HG03175 (cell line): Measurements from ENCODE around the gene DIP2C.
A peak's percentile ranks its signal among the peaks of the same experiment; 100 is the strongest.
"Not testable (repeated sequence)": the region's sequence is repeated elsewhere in the genome, so short reads cannot be mapped to it uniquely, and the experiment has no call there.

Experiments used
- ATAC-seq: cut with Tn5 transposase; IDR thresholded peaks from one replicate; pipeline ENCODE4 v1.9.1; 2021; ENCODE audit warnings: mild to moderate bottlenecking, moderate library complexity; ENCODE audit not compliant: unreplicated experiment

Gene DIP2C

DNA sequence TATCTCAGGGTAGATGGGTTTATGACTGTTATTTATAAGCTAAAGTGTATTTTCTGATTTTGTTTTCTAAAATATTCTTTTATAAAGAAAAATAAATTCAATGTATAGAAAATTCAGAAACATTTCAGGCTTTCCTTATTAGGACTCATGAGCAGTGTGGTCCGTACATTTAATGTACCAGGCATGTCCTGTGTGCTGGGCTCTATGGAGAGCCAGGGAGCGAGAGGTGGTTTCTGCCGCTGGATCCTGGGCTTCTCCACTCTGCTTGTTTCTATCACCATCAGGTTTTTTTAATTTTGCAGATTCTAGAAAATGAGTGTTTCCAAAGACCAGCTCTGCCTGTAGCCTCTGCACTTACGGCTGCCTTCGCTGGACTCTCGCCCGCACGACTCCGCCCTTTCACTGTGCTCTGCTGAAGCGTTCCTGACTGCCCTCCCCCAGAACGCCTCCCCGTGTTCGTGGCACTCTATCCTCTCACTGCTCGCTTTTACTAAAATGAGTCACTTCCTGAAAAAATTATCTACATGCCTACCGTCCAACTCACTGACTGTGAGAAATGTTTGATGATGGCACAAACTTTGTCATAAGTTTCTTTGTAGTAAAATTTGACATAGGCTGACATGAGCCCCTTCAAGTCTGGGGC is 365.7 kb downstream of the DIP2C start:
- peak; percentile 99 for ATAC-seq

GRCh38 chr10:323046-323445 is 366.4 kb downstream of the DIP2C start:
- ATAC-seq: not testable (repeated sequence)

- no peak for ATAC-seq
Measured at GRCh38 chr10:320771-321170, 368.7 kb downstream of the DIP2C start.

DNA sequence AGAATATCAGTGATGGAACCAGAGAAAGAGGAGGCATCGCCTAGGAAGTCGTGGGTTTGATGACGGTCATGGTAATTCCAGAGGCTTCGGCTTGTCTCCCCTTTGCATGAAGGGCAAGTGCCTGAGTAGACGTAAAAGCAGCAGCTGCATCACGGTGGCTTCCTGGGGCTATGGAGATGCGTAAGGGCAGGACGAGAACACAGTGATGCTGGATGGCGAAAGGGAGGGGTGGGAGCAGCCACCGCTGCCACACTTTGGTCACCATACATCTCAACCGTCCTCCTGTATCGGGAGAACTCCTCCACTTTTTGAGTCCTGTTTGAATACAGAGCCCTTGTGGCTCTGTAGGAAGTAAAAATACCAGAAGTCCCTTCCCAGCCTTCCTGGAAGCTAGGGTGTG is 371.5 kb downstream of the DIP2C start:
- ATAC-seq: no peak

- ATAC-seq: peak; percentile 98
Measured at GRCh38 chr10:317271-317769, 372.1 kb downstream of the DIP2C start.

GRCh38 chr10:316390-316789 is 373.1 kb downstream of the DIP2C start:
- no peak for ATAC-seq

DNA sequence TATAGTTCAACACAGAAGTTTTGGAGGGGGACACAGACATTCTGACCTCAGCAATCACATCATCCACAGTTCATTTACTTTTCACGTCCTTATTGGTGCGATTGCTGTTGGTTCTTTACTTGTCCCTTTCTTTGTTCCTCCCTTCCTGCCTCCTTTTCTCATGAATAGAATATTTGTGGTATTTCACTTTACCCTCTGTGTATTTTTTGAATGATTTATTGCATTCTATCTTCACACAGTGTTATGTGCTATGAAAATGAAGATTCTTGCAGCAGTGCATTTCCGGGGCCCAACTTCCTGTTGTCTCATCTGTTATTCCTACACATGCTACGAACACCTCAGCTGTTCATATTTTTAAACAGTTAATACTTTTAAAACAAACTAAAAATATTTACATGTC is 374.6 kb downstream of the DIP2C start:
- ATAC-seq: no peak

DNA sequence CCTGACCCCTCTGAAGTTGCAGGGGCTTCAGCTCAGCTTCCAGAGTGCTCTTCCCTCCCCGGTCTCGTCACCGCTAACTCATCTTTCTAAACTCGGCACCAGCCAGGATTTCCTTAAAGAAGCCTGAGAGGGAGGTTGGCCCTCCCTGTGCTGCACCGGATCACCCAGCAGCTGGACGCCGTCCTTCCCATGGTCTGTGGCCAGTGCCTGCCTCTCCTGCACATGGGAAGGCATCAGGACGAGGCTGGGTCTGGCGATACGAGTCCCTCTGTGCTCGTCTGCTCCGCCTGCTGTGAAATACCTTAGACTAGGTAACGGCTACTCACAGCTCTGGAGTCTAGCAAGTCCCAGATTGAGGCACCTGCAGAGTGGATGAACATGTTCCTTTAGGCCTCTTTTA is 375.1 kb downstream of the DIP2C start:
- no peak for ATAC-seq

DNA sequence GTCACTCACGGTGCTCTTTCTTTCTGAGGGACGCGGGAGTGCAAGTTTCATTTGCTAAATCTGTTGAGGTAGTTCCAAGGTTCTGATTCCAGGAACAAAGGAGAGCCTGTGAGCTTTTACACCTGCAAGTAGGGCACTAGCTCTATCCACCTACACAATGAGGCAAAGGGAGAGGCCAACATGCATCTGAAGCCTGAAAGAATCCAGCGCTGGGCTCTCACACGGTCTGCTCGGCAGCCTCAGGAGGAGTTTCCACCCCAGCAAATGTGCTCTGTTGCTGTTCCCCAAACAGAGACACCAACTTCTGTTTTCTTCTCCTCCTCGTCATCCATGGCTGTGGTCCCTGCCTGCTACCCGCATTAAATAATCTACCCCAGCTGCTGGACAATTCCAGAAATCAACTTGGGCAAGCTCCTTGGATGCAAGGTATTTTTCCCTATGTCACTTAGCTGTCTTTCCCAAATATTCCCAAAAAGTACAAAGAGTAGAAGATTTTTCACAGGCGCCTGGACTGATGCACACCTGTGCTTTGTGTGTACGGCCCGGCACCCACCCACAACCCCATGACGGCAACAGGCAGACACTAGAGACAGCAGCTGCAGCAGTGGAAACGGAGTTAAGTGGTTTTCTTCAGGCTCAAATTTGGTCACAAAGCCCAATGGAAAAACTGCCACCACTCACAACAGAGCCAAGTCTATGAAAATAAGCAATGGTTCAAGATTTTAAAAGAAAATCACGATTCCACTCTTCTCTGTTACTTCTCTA is 377.4 kb downstream of the DIP2C start:
- no peak for ATAC-seq

- no peak for ATAC-seq
Measured at GRCh38 chr10:310976-311639, 378.4 kb downstream of the DIP2C start.

GRCh38 chr10:310371-310770 is 379.1 kb downstream of the DIP2C start:
- ATAC-seq: no peak

- ATAC-seq: no peak
Measured at GRCh38 chr10:308572-309085, 380.8 kb downstream of the DIP2C start.

DNA sequence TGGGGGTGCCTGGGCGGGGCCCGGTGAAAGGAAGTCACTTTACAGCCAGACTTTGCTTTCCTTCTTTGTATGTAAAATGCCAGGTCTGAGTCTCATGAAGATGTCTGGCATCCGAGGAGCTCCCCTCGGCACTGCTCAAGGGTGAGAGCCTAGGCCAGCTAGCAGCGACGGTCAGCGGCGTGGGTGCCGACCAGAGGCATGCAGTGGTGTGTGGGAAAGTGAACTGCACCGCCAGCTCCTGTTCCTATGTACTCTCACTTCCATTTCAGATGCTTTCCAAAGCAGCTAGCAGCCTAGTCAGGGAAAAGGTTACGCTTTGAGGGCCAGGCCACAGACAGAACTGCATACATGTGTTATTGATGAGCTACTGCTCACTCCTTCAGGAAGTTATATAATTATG is 381.4 kb downstream of the DIP2C start:
- no peak for ATAC-seq

DNA sequence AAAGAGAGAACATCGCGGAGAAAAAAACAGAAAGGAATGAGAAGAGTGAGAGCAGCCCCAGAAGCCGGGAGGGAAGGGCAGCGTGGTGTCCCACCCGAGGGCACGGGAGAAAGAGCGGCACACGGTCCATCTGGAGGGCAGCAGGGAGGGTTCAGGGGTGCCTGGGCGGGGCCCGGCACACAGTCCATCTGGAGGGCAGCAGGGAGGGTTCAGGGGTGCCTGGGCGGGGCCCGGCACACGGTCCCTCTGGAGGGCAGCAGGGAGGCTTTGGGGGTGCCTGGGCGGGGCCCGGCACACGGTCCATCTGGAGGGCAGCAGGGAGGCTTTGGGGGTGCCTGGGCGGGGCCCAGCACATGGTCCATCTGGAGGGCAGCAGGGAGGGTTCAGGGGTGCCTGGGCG is 381.8 kb downstream of the DIP2C start:
- ATAC-seq: no peak

DNA sequence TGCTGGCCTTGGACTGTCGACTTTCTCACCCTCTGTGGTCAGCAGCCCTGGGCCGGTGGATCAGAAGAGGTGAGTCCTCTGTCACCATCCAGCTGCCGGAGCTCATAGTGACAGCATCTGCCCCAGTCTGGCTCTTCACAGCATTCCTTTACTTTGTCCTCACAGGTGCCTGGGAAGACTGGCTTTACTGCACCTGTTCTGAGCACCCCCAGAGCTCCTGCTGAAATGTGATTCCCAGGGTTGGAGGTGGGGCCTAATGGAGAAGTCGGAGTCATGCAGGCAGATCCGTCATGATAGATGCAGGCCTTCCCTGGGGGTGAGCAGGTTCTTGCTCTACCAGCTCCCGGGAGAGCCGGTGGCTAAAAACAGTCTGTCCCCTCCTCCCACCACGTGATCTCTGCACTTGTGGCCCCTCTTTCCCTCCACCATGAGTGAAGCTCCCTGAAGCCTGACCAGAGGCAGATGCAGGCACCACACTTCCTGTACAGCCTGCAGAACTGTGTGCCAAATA is 382.7 kb downstream of the DIP2C start:
- ATAC-seq: no peak

DNA sequence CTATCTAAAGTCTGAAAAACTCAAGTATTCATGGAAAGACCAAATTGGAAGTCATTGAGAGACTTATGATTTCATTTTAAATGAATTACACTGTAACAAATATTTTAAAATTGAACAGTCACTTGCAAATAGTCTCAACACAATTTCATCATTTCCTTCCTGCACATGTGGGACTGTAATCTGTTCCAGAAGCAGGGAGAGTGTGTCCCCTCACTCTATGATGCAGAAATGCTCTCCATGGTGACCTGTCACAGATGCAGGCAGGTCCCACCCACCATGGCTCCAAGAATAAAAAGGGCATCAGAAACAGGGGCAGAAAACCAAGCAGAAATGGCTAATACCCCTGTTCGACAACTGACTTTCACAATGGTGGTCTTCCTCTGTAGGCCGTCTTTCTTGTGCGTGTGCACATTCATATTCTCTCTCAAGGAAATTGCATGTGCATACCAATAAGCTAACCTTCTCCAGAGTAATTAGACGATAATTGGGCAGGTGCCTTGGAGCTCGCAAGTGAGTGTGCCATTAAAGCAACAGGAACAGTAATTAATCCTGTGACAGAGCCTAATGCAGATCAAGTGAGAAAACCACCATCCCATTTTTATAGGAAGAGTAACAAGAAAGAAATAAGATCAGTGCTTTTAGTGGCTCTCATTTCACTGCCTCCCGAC is 383.3 kb downstream of the DIP2C start:
- ATAC-seq: no peak

GRCh38 chr10:305034-305433 is 384.4 kb downstream of the DIP2C start:
- no peak for ATAC-seq

- ATAC-seq: no peak
Measured at GRCh38 chr10:301536-301935, 387.9 kb downstream of the DIP2C start.

- ATAC-seq: not testable (repeated sequence)
Measured at GRCh38 chr10:300580-300979, 388.9 kb downstream of the DIP2C start.

DNA sequence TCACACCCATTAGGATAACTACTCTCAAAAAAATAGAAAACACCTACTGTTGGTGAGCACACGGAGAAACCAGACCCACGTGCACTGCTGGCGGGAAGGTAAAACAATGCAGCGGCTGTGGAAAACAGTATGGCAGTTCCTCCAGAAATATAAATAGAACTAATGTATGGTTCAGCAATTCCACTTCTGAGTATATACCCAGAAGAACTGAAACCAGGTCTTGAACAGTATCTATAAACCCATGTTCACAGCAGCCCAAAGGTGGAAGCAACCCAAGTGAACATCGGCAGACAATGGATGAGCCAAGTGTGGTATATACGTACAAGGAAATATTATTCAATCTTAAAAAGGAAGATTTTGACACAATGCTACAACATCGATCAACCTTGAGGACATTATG is 389.5 kb downstream of the DIP2C start:
- ATAC-seq: peak; percentile 84

- ATAC-seq: peak; percentile 43
Measured at GRCh38 chr10:299512-299911, 390.0 kb downstream of the DIP2C start.
